Activated T-cell treated with anti-CD3 and anti-CD28 coated beads for 48 hours (primary cell): ENCODE results near the gene KLF8.
"Not testable (repeated sequence)": the region's sequence is repeated elsewhere in the genome, so short reads cannot be mapped to it uniquely, and the experiment has no call there.

Experiments used
- DNase-seq: peaks from one replicate; pipeline ENCODE4 v3.0.0-alpha.2; 2020; ENCODE audit warnings: low read depth

KLF8 gene

GRCh38 chrX:56232221-56233082 is at the start of gene KLF8:
Gene KLF8 (plus strand): TSS chrX:56232356. CDS start chrX:56233335, 979 bp downstream.
- peak; percentile 19 for DNase-seq

- not testable (repeated sequence) for DNase-seq
Measured at GRCh38 chrX:56206945-56207344, 25.2 kb upstream of the KLF8 start.

- no peak for DNase-seq
Measured at GRCh38 chrX:56211701-56212100, 20.5 kb upstream of the KLF8 start.

- DNase-seq, result no peak
Measured at GRCh38 chrX:56216332-56216731, 15.8 kb upstream of the KLF8 start.

- DNase-seq, result no peak
Measured at GRCh38 chrX:56219700-56220099, 12.5 kb upstream of the KLF8 start.

GRCh38 chrX:56221101-56221500 is 11.1 kb upstream of the KLF8 start:
- DNase-seq, result no peak

- no peak for DNase-seq
Measured at GRCh38 chrX:56222473-56223000, 9.6 kb upstream of the KLF8 start.

- DNase-seq, result no peak
Measured at GRCh38 chrX:56226980-56227379, 5.2 kb upstream of the KLF8 start.

- no peak for DNase-seq
Measured at GRCh38 chrX:56228914-56229313, 3.2 kb upstream of the KLF8 start.

GRCh38 chrX:56231537-56232090 is 542 bp upstream of the KLF8 start:
- DNase-seq, result no peak

GRCh38 chrX:56233100-56233499 is 944 bp downstream of the KLF8 start:
- no peak for DNase-seq

GRCh38 chrX:56233682-56234081 is 1.5 kb downstream of the KLF8 start:
- no peak for DNase-seq

GRCh38 chrX:56248492-56248891 is 16.3 kb downstream of the KLF8 start:
- DNase-seq, result peak; percentile 42

- no peak for DNase-seq
Measured at GRCh38 chrX:56253832-56254703, 21.9 kb downstream of the KLF8 start.

GRCh38 chrX:56268888-56269287 is 36.7 kb downstream of the KLF8 start:
- DNase-seq, result no peak

- no peak for DNase-seq
Measured at GRCh38 chrX:56278692-56279091, 46.5 kb downstream of the KLF8 start.

- no peak for DNase-seq
Measured at GRCh38 chrX:56279863-56280262, 47.7 kb downstream of the KLF8 start.

- no peak for DNase-seq
Measured at GRCh38 chrX:56281789-56282188, 49.6 kb downstream of the KLF8 start.

- DNase-seq, result no peak
Measured at GRCh38 chrX:56284269-56284668, 52.1 kb downstream of the KLF8 start.

GRCh38 chrX:56288608-56289007 is 56.5 kb downstream of the KLF8 start:
- no peak for DNase-seq

GRCh38 chrX:56289449-56289848 is 57.3 kb downstream of the KLF8 start:
- no peak for DNase-seq

- DNase-seq, result no peak
Measured at GRCh38 chrX:56308726-56309125, 76.6 kb downstream of the KLF8 start.
